T-helper 2 cell treated with Interferon-gamma antibody and Interleukin-4, amounts not matched to agents 100 ng/mL and 5 ng/mL, for 36 hours (primary cell): ENCODE results near the gene GPR132. TPM values are rescaled to one million over a fixed set of nuclear protein-coding genes. Genes with fewer than 3 reads are reported as not detected.

Experiments used
- intact Hi-C: fragments of 100-400 bp; cut with micrococcal nuclease; formaldehyde crosslinking; loops from one replicate; pipeline ENCODE4 v1.15.1; 2023
- total RNA-seq: library from RNA; stranded (reverse); gene quantifications from 2 replicates; pipeline ENCODE4 v1.2.3, GENCODE V29; 2022

The GPR132 gene
- total RNA-seq, 1 donor from 2014 or later, result 31.8 TPM

GRCh38 chr14:105064721-105065143 is 498 bp downstream of the GPR132 start:
- intact Hi-C loops, result loop anchor here (1.0 to 10.0 kb wide), 5 partner anchors 22 to 420 kb away; partner anchors contain the start of genes CDCA4, CLBA1 and CRIP1

- intact Hi-C loops, result loop anchor here (2.0 to 10.0 kb wide), 2 partner anchors 23 to 421 kb away; partner anchors contain the start of gene CRIP1
Measured at GRCh38 chr14:105064001-105064400, 1.2 kb downstream of the GPR132 start.

DNA sequence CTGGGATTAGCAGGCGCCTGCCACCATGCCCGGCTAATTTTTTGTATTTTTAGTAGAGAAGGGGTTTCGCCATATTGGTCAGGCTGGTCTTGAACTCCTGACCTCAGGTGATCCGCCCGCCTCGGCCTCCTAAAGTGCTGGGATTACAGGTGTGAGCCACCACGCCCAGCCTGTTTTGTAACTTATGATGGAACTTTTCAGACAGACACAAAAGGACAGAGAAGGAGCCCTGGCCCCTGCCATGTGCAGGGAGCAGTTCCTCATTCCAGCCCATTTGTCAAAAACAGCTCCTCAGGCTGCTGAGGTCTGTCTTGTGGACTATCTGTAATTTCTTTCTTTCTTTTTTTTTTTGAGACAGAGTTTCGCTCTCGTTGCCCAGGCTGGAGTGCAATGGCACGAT is 1.7 kb downstream of the GPR132 start:
- intact Hi-C loops, result loop anchor here (10.0 kb wide), 1 partner anchor 421 kb away; the partner anchor contains the start of gene CRIP1

- intact Hi-C loops, result loop anchor here (10.0 kb wide), 1 partner anchor 422 kb away; the partner anchor contains the start of gene CRIP1
Measured at GRCh38 chr14:105063056-105063455, 2.2 kb downstream of the GPR132 start.

DNA sequence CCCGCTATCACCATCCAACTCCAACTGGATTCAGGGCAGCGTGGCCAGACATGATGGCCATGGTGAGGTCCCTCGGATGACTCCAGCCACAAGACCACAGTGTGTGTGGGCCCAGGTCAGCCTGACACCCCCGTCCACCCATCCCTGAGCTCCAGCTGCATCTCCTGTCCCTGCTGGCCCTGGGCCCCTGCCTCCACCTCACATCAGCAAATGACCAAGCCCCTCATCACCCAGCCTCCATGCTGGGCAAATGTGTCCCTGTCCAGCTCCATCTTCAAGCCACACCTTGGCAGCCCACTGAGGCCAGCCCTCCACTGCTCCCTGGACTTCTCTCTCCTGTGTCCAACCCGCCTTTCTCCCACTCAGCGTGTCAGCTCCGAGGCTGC is 3.2 kb downstream of the GPR132 start:
- intact Hi-C loops, result loop anchor here (10.0 kb wide), 1 partner anchor 423 kb away; the partner anchor contains the start of gene CRIP1

GRCh38 chr14:105061428-105062047 is 3.7 kb downstream of the GPR132 start:
- intact Hi-C loops, result loop anchor here (10.0 kb wide), 1 partner anchor 423 kb away; the partner anchor contains the start of gene CRIP1

- intact Hi-C loops, result loop anchor here (10.0 kb wide), 1 partner anchor 424 kb away; the partner anchor contains the start of gene CRIP1
Measured at GRCh38 chr14:105060751-105061427, 4.3 kb downstream of the GPR132 start.

DNA sequence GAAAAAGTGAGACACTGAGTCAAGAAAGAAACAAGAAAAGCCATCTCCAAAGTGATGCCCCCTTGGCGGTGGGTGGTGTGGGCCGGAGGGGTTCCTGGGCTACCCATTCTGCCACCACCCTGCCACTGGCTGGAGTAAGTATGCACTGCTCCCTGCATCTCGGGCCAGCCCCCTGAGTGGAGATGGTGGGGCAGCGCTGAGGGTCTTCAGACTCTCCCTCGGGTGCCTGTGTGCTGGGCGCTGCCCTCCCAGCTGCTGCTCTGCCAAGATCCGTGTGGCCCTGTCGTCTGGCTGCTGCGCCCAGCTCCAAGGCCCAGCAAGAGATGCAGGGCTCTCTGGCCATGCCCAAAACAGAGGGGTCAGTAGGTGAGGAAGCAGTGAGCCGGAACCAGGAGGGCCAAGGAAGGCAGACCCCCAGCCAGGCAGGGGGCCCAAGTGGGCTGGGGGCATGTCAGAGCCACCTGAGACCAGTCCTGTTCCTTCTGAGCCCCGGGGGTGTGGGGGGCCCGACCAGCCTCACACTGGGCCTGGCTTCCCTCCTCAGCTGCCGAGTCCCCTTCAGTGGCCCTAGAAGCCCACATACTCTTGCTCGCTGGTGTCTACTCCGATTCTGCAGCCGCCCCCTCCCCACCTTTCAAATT is 5.2 kb downstream of the GPR132 start:
- intact Hi-C loops, result loop anchor here (10.0 kb wide), 1 partner anchor 425 kb away; the partner anchor contains the start of gene CRIP1

DNA sequence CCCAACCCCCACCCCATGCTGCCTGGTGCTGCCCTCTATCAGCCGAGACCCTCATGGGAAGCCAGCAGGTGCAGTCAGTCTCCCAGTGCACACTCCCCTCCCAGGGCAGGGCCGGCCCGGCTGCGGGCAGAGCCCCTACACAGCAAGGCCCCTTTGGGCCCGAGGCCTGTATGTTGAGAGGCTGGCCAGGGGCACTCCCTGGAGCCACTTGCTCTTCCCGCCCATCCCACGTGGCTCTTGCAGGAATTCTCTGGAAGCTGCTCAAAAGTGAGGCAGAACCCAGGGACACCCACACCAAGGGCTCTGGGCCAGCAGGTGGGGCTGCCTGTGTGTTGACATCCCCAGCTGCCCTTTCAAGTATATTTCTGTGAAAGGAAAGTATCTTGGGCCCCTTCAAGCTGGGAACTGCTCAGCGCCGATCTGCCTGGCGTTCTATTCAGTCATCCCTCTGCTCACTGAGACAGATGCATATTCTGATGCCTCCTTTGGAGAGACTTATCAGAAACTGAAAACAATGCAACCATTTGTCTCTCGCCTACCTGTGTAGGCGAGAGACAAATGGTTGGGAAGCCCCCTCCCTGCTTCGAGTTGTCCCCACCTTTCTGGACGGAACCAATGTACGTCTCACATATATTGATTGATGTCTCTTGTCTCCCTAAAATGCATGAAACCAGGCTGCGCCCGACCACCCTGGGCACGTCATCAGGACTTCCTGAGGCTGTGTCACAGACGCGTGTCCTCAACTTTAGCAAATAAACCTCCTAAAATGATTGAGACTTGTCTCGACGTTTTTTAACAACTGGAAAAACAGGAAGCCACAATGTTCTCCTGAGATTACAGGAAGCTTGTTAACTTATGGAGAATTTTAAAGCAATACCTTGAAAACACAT is 6.0 kb downstream of the GPR132 start:
- intact Hi-C loops, result no loop called here

DNA sequence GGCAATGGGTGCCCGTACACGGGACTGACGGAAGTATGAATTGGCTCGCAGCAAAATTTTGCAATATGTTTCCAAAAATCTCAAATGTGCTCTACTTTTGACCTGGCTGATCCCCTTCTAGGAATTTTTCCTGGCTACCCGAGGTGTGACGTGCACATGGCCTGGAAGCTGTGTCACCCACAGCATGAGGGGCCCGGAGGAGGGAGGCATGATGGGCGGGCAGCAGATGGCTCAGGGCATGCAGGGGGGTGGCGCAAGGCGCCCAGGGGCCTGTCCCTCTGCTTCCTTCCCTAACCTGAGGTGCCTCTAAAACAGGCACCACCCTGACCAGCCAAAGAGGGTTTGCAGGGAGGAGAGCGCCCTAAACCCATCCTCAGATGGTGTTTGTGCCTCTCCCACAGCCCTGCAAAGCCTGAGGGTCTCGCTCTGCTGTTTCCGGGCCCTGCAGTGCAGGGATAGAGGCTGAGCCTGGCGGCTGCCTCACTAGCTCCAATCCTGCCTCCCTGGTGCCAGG is 6.7 kb downstream of the GPR132 start:
- intact Hi-C loops, result no loop called here

- intact Hi-C loops, result no loop called here
Measured at GRCh38 chr14:105056303-105056831, 8.9 kb downstream of the GPR132 start.

- intact Hi-C loops, result no loop called here
Measured at GRCh38 chr14:105055736-105056302, 9.4 kb downstream of the GPR132 start.

DNA sequence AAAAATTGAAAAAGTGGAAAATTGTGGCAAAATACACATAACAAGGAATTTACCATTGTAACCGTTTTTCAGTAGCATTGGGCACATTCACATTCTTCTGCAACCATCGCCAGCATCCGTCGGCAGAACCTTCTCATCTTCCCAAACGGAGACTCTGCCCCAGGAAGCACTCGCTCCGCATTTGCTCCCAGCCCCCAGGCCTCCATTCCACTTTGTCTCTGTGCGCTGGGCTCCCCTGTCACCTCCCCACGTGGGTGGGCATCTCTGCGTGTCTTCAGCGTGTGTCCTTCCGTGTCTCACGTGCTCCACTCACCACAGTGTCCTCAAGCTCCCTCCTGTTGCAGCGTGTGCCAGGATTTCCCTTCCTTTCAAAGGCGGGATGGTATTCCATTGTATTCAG is 9.9 kb downstream of the GPR132 start:
- intact Hi-C loops, result no loop called here

- intact Hi-C loops, result no loop called here
Measured at GRCh38 chr14:105053996-105054395, 11.2 kb downstream of the GPR132 start.

DNA sequence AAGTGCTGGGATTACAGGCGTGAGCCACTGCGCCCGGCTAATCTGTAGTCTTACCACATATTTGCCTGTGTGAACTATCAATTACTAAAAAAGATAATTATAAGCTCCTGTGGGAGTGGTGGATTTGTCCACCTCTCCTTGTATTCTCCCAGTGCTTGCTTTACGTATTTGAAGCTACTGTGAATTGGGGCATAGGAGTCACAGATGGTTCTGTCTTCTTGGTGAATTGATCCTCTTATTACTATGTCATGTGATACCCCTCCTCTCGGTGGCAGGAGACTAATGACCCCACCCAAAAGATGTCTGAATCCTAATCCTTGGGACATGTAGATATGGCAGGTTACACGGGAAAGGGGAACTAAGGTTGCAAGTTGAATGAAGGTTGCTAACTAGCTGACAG is 11.8 kb downstream of the GPR132 start:
- intact Hi-C loops, result no loop called here

- intact Hi-C loops, result no loop called here
Measured at GRCh38 chr14:105052110-105052458, 13.1 kb downstream of the GPR132 start.

DNA sequence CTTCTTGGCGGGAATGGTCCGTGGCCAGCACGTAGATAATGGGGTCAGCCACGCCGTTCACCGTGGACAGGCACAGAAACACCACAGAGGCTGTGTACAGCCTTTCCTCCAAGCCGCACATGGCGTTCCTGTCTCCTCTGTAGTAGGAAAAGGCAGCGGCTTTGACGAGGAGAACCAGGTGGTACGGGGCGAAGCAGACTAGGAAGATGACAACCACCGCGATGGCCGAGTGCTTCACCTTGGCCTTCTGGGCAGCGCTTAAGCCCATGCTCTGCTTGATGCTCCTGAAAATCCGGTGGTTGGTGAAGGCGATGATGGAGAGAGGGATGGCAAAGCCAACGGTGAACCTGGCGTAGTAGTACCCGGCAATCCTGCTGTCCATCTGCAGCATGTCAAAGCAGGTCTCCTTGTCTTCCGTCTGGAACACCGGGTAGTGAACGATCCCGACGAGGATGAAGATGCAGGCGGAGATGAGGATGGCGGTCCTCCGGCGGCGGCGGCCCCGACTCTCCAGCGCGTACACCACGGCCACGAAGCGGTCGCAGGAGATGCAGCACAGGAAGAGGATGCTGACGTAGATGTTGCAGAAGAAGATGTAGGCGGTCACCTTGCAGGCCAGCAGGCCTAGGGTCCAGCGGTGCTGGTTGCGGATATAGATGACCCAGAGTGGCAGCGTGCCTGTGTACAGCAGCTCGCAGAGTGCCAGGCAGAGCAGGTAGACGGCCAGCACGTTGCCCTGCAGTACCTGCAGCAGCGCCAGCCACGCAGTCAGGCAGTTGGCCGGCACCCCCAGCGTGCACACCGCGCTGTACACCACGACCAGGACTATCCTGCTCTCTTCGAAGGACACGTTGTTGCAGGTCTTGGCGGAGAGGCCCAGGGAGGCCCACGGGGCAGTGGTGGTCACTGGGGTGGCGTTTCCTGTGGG is 13.8 kb downstream of the GPR132 start:
- intact Hi-C loops, result no loop called here

GRCh38 chr14:105050551-105050897 is 14.7 kb downstream of the GPR132 start:
- intact Hi-C loops, result no loop called here
